ENCODE data around the gene ISLR.
"Not testable (repeated sequence)": the region's sequence is repeated elsewhere in the genome, so short reads cannot be mapped to it uniquely, and the experiment has no call there.

The ISLR gene

GRCh38 chr15:74157868-74158827, 15.4 kb upstream of the ISLR start:
- peaks cover 14% of the 10 kb centered on the region for H3K27me3 ChIP-seq (ENCODE audit: insufficient read depth, low read length, poor library complexity)
- no peaks in the 10 kb centered on the region for H4K20me1 ChIP-seq (ENCODE audit: insufficient read depth, low read length)
- H3K27ac ChIP-seq (ENCODE audit: low read length): no peak overlapping the region
- H3K4me1 ChIP-seq (ENCODE audit: insufficient read depth, low read length): no peaks in the 10 kb centered on the region
- no peaks in the 10 kb centered on the region for H3K36me3 ChIP-seq (ENCODE audit: insufficient read depth, low read length)
- DNase-seq (no peak), ATAC-seq (ENCODE audit: insufficient read depth, low read depth) (no peak)
- no peak for TF ChIP-seq CTCF (IDR thresholded peaks at IDR 0.05; ENCODE audit: borderline replicate concordance, extremely low read depth, low read length, poor library complexity, severe bottlenecking)
- TF ChIP-seq EZH2 (IDR thresholded peaks at IDR 0.05; ENCODE audit: borderline replicate concordance, low read depth, low read length, severe bottlenecking): no peak
- no peaks in the 10 kb centered on the region for H3K9me3 ChIP-seq (ENCODE audit: insufficient read depth, low read length, severe bottlenecking)
- H3K4me2 ChIP-seq (ENCODE audit: insufficient read depth, low read length): no peak overlapping the region
- no peak overlapping the region for H2AFZ ChIP-seq (ENCODE audit: low read depth, low read length)
- no peak overlapping the region for H3K4me3 ChIP-seq (ENCODE audit: low read depth in 1 of 2, low read length in 2 of 2)
- H3K79me2 ChIP-seq (ENCODE audit: insufficient read depth, low read length): no peaks in the 10 kb centered on the region
- no peak overlapping the region for H3K9ac ChIP-seq (ENCODE audit: low read depth, low read length)

- no peaks in the 10 kb centered on the region for H3K9me3 ChIP-seq (ENCODE audit: insufficient read depth, low read length, severe bottlenecking)
- H2AFZ ChIP-seq (ENCODE audit: low read depth, low read length): no peak overlapping the region
- no peak for DNase-seq
- no peaks in the 10 kb centered on the region for H3K4me1 ChIP-seq (ENCODE audit: insufficient read depth, low read length)
- H4K20me1 ChIP-seq (ENCODE audit: insufficient read depth, low read length): no peaks in the 10 kb centered on the region
- H3K4me2 ChIP-seq (ENCODE audit: insufficient read depth, low read length): no peak overlapping the region
- H3K27me3 ChIP-seq (ENCODE audit: insufficient read depth, low read length, poor library complexity): peaks cover 15% of the 10 kb centered on the region
- H3K9ac ChIP-seq (ENCODE audit: low read depth, low read length): no peak overlapping the region
- TF ChIP-seq CTCF (IDR thresholded peaks at IDR 0.05; ENCODE audit: borderline replicate concordance, extremely low read depth, low read length, poor library complexity, severe bottlenecking) (no peak), EZH2 (IDR thresholded peaks at IDR 0.05; ENCODE audit: borderline replicate concordance, low read depth, low read length, severe bottlenecking) (no peak)
- ATAC-seq (ENCODE audit: insufficient read depth, low read depth): no peak
- H3K27ac ChIP-seq (ENCODE audit: low read length): no peak overlapping the region
- H3K79me2 ChIP-seq (ENCODE audit: insufficient read depth, low read length): no peaks in the 10 kb centered on the region
- H3K36me3 ChIP-seq (ENCODE audit: insufficient read depth, low read length): no peaks in the 10 kb centered on the region
- H3K4me3 ChIP-seq (ENCODE audit: low read depth in 1 of 2, low read length in 2 of 2): no peak overlapping the region
Observed at GRCh38 chr15:74158855-74159650, 14.5 kb upstream of the ISLR start.

DNA sequence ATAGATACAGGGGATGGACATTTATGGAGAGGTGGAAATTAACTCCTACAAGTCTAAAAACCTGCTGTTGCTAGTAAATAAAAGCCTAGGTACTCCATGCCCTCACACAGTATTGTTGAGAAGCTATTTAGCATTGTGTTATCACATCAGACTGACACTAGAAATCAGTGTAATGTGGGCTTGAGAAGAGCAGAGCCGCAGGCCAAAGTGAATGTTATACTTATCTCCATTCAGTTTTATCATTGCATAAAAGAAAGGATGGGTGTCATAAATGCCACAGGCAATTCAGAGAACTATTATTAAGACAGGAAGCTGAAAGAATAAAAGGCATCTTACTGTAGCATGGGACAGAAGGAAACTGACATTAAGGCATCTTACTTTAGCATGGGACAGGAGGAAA, 13.7 kb upstream of the ISLR start:
- H3K4me1 ChIP-seq (ENCODE audit: insufficient read depth, low read length): no peaks in the 10 kb centered on the region
- H3K9me3 ChIP-seq (ENCODE audit: insufficient read depth, low read length, severe bottlenecking): no peaks in the 10 kb centered on the region
- no peak for ATAC-seq (ENCODE audit: insufficient read depth, low read depth)
- no peak overlapping the region for H3K27ac ChIP-seq (ENCODE audit: low read length)
- no peaks in the 10 kb centered on the region for H3K79me2 ChIP-seq (ENCODE audit: insufficient read depth, low read length)
- H3K4me2 ChIP-seq (ENCODE audit: insufficient read depth, low read length): no peak overlapping the region
- peaks cover 17% of the 10 kb centered on the region for H3K27me3 ChIP-seq (ENCODE audit: insufficient read depth, low read length, poor library complexity)
- no peaks in the 10 kb centered on the region for H3K36me3 ChIP-seq (ENCODE audit: insufficient read depth, low read length)
- no peak overlapping the region for H2AFZ ChIP-seq (ENCODE audit: low read depth, low read length)
- DNase-seq: no peak
- TF ChIP-seq EZH2 (IDR thresholded peaks at IDR 0.05; ENCODE audit: borderline replicate concordance, low read depth, low read length, severe bottlenecking) (no peak), CTCF (IDR thresholded peaks at IDR 0.05; ENCODE audit: borderline replicate concordance, extremely low read depth, low read length, poor library complexity, severe bottlenecking) (no peak)
- H3K9ac ChIP-seq (ENCODE audit: low read depth, low read length): no peak overlapping the region
- H3K4me3 ChIP-seq (ENCODE audit: low read depth in 1 of 2, low read length in 2 of 2): no peak overlapping the region
- H4K20me1 ChIP-seq (ENCODE audit: insufficient read depth, low read length): no peaks in the 10 kb centered on the region

- H3K36me3 ChIP-seq (ENCODE audit: insufficient read depth, low read length): not testable (repeated sequence)
Observed at GRCh38 chr15:74160390-74160789, 13.1 kb upstream of the ISLR start.

DNA sequence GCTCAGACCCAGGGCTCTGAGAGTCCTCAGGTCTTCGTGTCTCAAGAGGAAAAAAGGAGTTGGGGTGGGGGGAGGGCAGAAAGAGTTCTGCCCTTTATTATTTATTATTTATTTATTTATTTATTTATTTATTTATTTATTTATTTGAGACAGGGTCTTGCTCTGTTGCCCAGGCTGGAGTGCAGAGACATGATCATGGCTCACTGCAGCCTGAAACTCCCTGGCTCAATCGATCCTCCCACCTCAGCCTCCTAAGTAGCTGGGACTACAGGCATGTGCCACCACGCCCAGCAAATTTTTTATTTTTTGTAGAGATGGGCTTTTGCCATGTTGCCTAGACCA, 11.3 kb upstream of the ISLR start:
- H2AFZ ChIP-seq (ENCODE audit: low read depth, low read length); H3K79me2 ChIP-seq (ENCODE audit: insufficient read depth, low read length); ATAC-seq (ENCODE audit: insufficient read depth, low read depth); H3K4me1 ChIP-seq (ENCODE audit: insufficient read depth, low read length); H3K36me3 ChIP-seq (ENCODE audit: insufficient read depth, low read length); H3K4me3 ChIP-seq (ENCODE audit: low read depth in 1 of 2, low read length in 2 of 2); H3K27ac ChIP-seq (ENCODE audit: low read length); H3K9ac ChIP-seq (ENCODE audit: low read depth, low read length); H3K9me3 ChIP-seq (ENCODE audit: insufficient read depth, low read length, severe bottlenecking); H3K4me2 ChIP-seq (ENCODE audit: insufficient read depth, low read length); H4K20me1 ChIP-seq (ENCODE audit: insufficient read depth, low read length); DNase-seq: not testable (repeated sequence)
- peaks cover 14% of the 10 kb centered on the region for H3K27me3 ChIP-seq (ENCODE audit: insufficient read depth, low read length, poor library complexity)

More at GRCh38 chr15:74160390-74160789, 13.1 kb upstream of the ISLR start:
- not testable (repeated sequence) for ATAC-seq (ENCODE audit: insufficient read depth, low read depth); H4K20me1 ChIP-seq (ENCODE audit: insufficient read depth, low read length); H3K4me1 ChIP-seq (ENCODE audit: insufficient read depth, low read length); H3K9me3 ChIP-seq (ENCODE audit: insufficient read depth, low read length, severe bottlenecking); DNase-seq; H2AFZ ChIP-seq (ENCODE audit: low read depth, low read length); H3K4me3 ChIP-seq (ENCODE audit: low read depth in 1 of 2, low read length in 2 of 2); H3K4me2 ChIP-seq (ENCODE audit: insufficient read depth, low read length); H3K27ac ChIP-seq (ENCODE audit: low read length); H3K9ac ChIP-seq (ENCODE audit: low read depth, low read length); H3K79me2 ChIP-seq (ENCODE audit: insufficient read depth, low read length)
- H3K27me3 ChIP-seq (ENCODE audit: insufficient read depth, low read length, poor library complexity): peaks cover 17% of the 10 kb centered on the region
